Lower leg skin (tissue), 4 donors: ENCODE results near the gene TPST1. TPM values are rescaled to one million over a fixed set of nuclear protein-coding genes. Genes with fewer than 3 reads are reported as not detected.
A peak's percentile ranks its signal among the peaks of the same experiment; 100 is the strongest.

Experiments used
- DNase-seq, 2 donors: peaks; one replicate each; pipeline ENCODE4 v3.0.0-alpha.2; 2019; ENCODE audit warnings: low spot score in 2 of 2
- H3K4me3 ChIP-seq: fragments of 200-600 bp; sonication (generic); 2 replicates; pipeline ENCODE4 v1.5.1; 2017; ENCODE audit warnings: mild to moderate bottlenecking, low read depth; ENCODE audit not compliant: poor library complexity, severe bottlenecking
- POLR2A ChIP-seq, 2 donors: fragments of 450-650 bp; IDR thresholded peaks; one replicate each; pipeline ENCODE4 v1.6.1; 2016 to 2017; ENCODE audit warnings: antibody characterized with exemption in 2 of 2, mild to moderate bottlenecking in 1 of 2, moderate library complexity in 1 of 2
- WGBS, 2 donors: methylation state at CpG; one replicate each; pipeline ENCODE4 v1.1.5; 2018; 5-methylcytosine and 5-hydroxymethylcytosine counted together
- intact Hi-C: fragments of 100-400 bp; cut with DNase I; formaldehyde crosslinking; loops from one replicate; pipeline ENCODE4 v1.15.0; 2023; ENCODE audit warnings: low total_unique reads
- total RNA-seq, 4 donors: library from RNA; depleted of rRNA; stranded (reverse); fragments of >200 nt; gene quantifications; one replicate each; pipeline ENCODE4 v1.1.0, GENCODE V29; 2016
- TF ChIP-seq, protein P1 (sequence below), 3 donors: fragments of 450-650 bp; IDR thresholded peaks; one replicate each; pipeline ENCODE4 v1.5.1; 2016; ENCODE audit warnings: antibody characterized with exemption in 3 of 3, mild to moderate bottlenecking in 3 of 3, moderate library complexity in 2 of 3

Gene TPST1
- total RNA-seq, 4 donors from 2014 or later, result 10.1 to 12.8 (median 11.2) TPM

DNA sequence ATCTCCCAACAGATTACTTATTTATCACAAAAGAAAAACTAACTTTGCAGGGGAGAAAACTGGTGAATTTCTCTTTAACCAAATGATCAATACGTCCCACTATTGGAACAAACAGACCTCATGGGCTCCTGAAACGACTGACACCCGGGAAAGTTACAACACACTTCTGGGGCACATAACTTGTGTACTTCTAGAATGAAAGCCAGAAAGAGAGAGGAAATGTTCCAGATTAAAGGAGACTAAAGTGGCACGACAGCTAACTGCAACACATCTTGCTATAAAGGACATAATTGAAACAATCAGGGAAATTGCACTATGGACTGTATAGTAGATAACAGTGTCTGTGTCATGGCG, 14.7 kb upstream of the TPST1 start:
- DNase-seq, result no peak
- TF ChIP-seq, protein P1, sequence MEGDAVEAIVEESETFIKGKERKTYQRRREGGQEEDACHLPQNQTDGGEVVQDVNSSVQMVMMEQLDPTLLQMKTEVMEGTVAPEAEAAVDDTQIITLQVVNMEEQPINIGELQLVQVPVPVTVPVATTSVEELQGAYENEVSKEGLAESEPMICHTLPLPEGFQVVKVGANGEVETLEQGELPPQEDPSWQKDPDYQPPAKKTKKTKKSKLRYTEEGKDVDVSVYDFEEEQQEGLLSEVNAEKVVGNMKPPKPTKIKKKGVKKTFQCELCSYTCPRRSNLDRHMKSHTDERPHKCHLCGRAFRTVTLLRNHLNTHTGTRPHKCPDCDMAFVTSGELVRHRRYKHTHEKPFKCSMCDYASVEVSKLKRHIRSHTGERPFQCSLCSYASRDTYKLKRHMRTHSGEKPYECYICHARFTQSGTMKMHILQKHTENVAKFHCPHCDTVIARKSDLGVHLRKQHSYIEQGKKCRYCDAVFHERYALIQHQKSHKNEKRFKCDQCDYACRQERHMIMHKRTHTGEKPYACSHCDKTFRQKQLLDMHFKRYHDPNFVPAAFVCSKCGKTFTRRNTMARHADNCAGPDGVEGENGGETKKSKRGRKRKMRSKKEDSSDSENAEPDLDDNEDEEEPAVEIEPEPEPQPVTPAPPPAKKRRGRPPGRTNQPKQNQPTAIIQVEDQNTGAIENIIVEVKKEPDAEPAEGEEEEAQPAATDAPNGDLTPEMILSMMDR (IDR thresholded peaks at IDR 0.05), result no peak
- no peak for TF ChIP-seq POLR2A (IDR thresholded peaks at IDR 0.05)
- intact Hi-C loops, result no loop called here
- no peak overlapping the region for H3K4me3 ChIP-seq
- WGBS, 2 donors, result 55 to 58% methylated on average over 5 of the region's 5 CpGs

DNA sequence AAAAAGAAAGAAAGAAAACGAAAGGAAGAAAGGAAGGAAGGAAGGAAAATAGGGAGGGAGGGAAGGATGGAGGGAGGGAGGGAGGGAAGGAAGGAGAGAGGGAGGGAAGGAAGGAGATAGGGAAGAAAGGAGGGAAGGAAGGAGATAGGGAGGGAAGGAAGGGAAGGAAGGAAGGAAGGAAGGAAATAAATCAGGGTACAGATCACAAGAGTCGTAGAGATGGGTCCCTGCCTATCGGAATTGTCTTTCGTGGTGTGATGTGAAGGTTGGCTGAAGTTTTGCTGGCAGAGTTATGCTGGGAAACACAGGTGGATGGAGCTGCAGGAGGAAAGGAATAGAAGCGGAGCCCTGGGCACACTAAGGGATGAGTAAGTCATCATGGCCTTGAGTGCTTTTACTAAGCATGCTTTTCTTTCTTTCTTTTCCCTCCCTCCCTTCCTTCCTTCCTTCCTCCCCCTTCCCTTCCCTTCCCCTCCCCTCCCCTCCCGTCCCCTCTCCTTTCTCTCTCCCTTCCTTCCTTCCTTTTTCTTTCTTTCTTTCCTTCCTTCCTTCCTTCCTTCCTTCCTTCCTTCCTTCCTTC, 11.9 kb upstream of the TPST1 start:
- 77% methylated on average over 6 of the region's 6 CpGs for WGBS, 2 donors
- TF ChIP-seq POLR2A (IDR thresholded peaks at IDR 0.05), result no peak
- TF ChIP-seq, protein P1 (IDR thresholded peaks at IDR 0.05), result no peak
- DNase-seq, result no peak
- intact Hi-C loops, result no loop called here
- H3K4me3 ChIP-seq, result no peak overlapping the region

DNA sequence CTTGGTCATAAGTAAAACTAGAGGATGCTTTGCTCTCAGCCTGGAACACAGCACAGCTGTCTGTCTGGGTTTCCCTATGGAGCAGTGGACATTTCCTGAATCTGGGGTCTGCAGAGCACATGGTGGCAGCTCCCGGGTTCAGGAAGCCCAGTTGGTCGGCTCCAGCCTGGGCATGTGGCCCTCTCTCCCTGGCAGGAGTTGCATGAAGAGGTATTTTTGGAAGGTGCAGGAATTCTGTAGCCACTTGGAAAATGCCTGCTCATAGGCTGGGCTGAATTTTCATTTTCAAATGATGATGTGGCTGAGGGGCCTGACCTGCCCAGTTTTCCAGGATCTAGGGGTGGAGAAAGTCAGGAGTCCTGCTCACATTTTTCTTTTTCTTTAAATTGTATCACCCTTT, 6.7 kb upstream of the TPST1 start:
- TF ChIP-seq, protein P1 (IDR thresholded peaks at IDR 0.05), result no peak
- no peak for TF ChIP-seq POLR2A (IDR thresholded peaks at IDR 0.05)
- intact Hi-C loops, result no loop called here
- DNase-seq, result no peak
- WGBS, 2 donors, result 17 to 42% methylated on average over 2 of the region's 2 CpGs
- H3K4me3 ChIP-seq, result no peak overlapping the region

DNA sequence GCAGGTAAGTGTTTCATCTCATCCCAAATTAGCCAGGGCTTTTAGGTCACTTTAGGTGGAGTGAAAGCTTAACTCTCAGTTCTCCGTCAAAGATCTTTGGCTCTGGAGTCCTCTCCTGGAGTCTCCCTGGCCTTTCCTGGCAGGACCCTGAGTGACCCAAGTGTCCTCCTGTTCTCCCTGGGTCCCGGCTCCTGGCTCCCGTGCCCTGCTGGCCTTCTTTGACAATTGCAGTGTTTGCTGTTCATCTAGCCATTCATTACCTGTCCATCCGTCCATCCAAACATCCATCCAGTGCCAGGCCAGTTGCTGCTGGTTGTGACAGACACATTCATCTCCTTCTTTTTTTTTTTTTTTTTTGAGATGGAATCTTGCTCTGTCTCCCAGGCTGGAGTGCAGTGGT, 6.2 kb upstream of the TPST1 start:
- no peak for TF ChIP-seq POLR2A (IDR thresholded peaks at IDR 0.05)
- TF ChIP-seq, protein P1 (IDR thresholded peaks at IDR 0.05), result no peak
- WGBS, 2 donors, result 82 to 89% methylated on average over 4 of the region's 4 CpGs
- intact Hi-C loops, result no loop called here
- H3K4me3 ChIP-seq, result no peak overlapping the region
- DNase-seq, result no peak

DNA sequence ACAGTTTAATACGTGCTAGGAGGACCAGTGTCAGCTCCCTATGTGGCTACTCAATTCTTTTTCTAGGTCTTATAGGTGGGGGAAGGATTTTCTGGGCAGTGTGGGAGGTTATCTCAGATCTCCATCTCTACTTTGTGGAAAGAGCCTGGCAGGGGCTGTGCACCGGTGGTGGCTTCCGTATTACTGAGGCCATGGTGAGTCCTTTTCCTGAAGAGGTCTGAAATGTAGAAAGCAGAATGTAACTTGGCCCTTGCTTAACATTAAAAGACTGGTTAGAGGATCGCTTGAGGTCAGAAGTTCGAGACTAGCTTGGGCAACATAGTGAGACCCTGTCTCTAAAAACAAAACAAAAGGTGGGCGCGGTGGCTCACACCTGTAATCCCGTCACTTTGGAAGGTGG, 2.7 kb upstream of the TPST1 start:
- H3K4me3 ChIP-seq, result no peak overlapping the region
- intact Hi-C loops, result no loop called here
- WGBS, 2 donors, result 73 to 78% methylated on average over 8 of the region's 8 CpGs
- TF ChIP-seq POLR2A (IDR thresholded peaks at IDR 0.05), result no peak
- TF ChIP-seq, protein P1 (IDR thresholded peaks at IDR 0.05), result no peak
- DNase-seq, result peak in 1 of 2 donors; percentile 56

DNA sequence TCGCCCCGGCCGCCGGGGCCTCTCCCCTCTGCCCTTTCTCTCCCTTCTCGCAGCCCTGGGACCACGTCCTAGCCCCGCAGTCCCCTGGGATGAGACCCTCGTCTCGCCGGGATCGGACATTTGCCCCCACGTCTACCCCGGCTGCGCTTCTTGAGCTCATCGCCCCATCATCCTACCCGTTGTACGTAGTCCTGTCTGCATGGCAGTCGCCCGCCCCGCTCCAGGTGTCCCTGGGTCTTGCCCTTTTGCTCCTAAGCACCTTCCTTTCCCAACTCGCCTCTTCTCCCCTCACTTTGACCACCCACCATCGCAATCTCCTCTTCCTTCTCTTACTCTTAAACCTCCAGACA, 582 bp downstream of the TPST1 start:
- peak overlapping the region; percentile 87 for H3K4me3 ChIP-seq
- WGBS, 2 donors, result 7 to 9% methylated on average over 22 of the region's 22 CpGs
- no peak for TF ChIP-seq POLR2A (IDR thresholded peaks at IDR 0.05)
- TF ChIP-seq, protein P1 (IDR thresholded peaks at IDR 0.05), result no peak
- DNase-seq, result peak in 1 of 2 donors; percentile 86
- intact Hi-C loops, result no loop called here
